Lower leg skin (tissue), 4 donors: ENCODE measurements around the gene LAMP1. TPM values are rescaled to one million over a fixed set of nuclear protein-coding genes. Genes with fewer than 3 reads are reported as not detected.

ENCODE experiments used
- DNase-seq, 2 donors: peaks; one replicate each; pipeline ENCODE4 v3.0.0-alpha.2; 2019; ENCODE audit warnings: low spot score in 2 of 2
- H3K4me3 ChIP-seq: fragments of 200-600 bp; sonication (generic); 2 replicates; pipeline ENCODE4 v1.5.1; 2017; ENCODE audit warnings: mild to moderate bottlenecking, low read depth; ENCODE audit not compliant: poor library complexity, severe bottlenecking
- POLR2A ChIP-seq, 2 donors: fragments of 450-650 bp; IDR thresholded peaks; one replicate each; pipeline ENCODE4 v1.6.1; 2016 to 2017; ENCODE audit warnings: antibody characterized with exemption in 2 of 2, mild to moderate bottlenecking in 1 of 2, moderate library complexity in 1 of 2
- WGBS, 2 donors: methylation state at CpG; one replicate each; pipeline ENCODE4 v1.1.5; 2018; 5-methylcytosine and 5-hydroxymethylcytosine counted together
- intact Hi-C: fragments of 100-400 bp; cut with DNase I; formaldehyde crosslinking; loops from one replicate; pipeline ENCODE4 v1.15.0; 2023; ENCODE audit warnings: low total_unique reads
- total RNA-seq, 4 donors: library from RNA; depleted of rRNA; stranded (reverse); fragments of >200 nt; gene quantifications; one replicate each; pipeline ENCODE4 v1.1.0, GENCODE V29; 2016
- TF ChIP-seq, protein P1 (sequence below), 3 donors: fragments of 450-650 bp; IDR thresholded peaks; one replicate each; pipeline ENCODE4 v1.5.1; 2016; ENCODE audit warnings: antibody characterized with exemption in 3 of 3, mild to moderate bottlenecking in 3 of 3, moderate library complexity in 2 of 3

Gene LAMP1
- total RNA-seq, 4 donors from 2014 or later = 198 to 240 (median 209) TPM

DNA sequence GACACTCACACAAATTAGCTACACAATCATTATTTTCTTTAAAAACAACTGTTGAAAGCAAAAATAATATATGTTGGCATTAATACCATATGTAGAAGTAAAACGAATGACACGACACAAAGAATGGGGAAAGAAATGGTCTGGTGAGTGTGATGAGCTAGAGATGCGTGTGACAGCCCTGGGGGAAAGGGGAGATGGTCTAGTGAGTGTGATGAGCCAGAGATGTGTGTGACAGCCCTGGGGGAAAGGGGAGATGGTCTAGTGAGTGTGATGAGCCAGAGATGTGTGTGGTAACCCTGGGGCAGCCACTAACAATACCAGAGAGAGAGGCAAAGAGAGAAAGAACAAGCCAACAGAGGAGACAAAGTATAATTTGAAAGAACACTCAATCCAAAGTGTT lies 22.3 kb upstream of the LAMP1 start:
- TF ChIP-seq, protein P1, sequence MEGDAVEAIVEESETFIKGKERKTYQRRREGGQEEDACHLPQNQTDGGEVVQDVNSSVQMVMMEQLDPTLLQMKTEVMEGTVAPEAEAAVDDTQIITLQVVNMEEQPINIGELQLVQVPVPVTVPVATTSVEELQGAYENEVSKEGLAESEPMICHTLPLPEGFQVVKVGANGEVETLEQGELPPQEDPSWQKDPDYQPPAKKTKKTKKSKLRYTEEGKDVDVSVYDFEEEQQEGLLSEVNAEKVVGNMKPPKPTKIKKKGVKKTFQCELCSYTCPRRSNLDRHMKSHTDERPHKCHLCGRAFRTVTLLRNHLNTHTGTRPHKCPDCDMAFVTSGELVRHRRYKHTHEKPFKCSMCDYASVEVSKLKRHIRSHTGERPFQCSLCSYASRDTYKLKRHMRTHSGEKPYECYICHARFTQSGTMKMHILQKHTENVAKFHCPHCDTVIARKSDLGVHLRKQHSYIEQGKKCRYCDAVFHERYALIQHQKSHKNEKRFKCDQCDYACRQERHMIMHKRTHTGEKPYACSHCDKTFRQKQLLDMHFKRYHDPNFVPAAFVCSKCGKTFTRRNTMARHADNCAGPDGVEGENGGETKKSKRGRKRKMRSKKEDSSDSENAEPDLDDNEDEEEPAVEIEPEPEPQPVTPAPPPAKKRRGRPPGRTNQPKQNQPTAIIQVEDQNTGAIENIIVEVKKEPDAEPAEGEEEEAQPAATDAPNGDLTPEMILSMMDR (IDR thresholded peaks at IDR 0.05) = no peak
- TF ChIP-seq POLR2A (IDR thresholded peaks at IDR 0.05) = no peak
- 67 to 74% methylated on average over 3 of the region's 3 CpGs for WGBS, 2 donors
- intact Hi-C loops = loop anchor here (10.0 kb wide), 1 partner anchor 120 kb away; no protein-coding TSS in a partner anchor

DNA sequence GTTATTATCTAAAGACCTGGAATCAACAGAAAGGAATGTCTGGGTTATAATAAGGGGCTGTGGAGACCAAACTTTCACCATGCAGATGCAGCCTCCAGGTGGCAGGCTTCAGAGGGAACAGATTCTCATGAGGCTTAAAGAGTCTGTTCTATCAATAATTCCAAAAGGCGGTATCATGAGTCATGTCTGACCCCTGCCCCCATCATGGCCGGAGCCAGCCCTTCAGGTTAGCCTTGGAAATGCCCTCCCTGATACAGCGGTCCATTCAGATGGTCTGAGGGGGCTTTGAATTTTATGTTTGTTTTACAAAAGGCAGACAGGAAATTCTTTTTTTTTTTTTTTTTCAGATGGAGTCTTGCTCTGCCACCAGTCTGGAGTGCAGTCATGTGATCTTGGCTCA lies 21.7 kb upstream of the LAMP1 start:
- intact Hi-C loops = loop anchor here (10.0 kb wide), 1 partner anchor 119 kb away; no protein-coding TSS in a partner anchor
- 8 to 17% methylated on average over 3 of the region's 3 CpGs for WGBS, 2 donors
- DNase-seq = no peak
- TF ChIP-seq, protein P1 (IDR thresholded peaks at IDR 0.05) = no peak
- TF ChIP-seq POLR2A (IDR thresholded peaks at IDR 0.05) = no peak
- H3K4me3 ChIP-seq = no peak overlapping the region

More for the DNA sequence above, 22.3 kb upstream of the LAMP1 start:
- no peak overlapping the region for H3K4me3 ChIP-seq
- no peak for DNase-seq

DNA sequence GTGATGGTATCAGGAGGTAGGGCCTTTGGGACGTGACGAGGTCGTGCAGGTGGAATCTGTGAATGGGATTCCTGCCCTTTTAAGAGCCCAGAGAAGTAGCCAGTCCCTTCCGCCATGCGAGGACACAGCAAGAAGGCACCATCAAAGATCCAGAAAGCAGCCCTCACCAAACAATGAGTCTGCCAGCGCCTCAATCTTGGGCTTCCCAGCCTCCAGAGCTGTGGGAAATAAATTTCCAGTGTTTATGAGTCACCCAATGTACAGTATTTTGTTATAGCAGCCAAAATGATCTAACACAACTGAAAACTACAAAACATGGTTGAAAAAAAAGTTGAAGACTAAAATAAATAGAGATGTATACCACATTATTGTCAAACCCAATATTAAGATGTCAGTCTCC lies 16.9 kb upstream of the LAMP1 start:
- no peak for DNase-seq
- no peak overlapping the region for H3K4me3 ChIP-seq
- TF ChIP-seq, protein P1 (IDR thresholded peaks at IDR 0.05) = no peak
- no peak for TF ChIP-seq POLR2A (IDR thresholded peaks at IDR 0.05)
- intact Hi-C loops = no loop called here
- WGBS, 2 donors = 83 to 93% methylated on average over 6 of the region's 6 CpGs

DNA sequence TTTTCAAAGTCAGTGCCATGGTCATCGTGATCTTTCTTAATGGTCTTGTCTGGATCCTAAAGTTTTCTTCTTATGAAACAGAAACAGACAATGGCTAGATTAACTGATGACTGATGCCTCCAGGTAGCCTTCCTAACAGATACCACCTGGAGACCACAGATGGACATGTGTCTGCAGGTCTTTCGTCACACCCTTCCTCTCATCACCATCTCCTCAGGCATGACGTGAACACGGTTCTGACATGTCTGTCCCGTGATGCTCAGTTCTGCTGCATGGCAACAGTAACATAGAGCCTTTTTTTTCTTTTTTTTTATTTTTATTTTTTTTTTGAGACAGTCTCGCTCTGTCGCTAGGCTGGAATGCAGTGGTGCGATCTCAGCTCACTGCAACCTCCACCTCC lies 13.1 kb upstream of the LAMP1 start:
- no peak overlapping the region for H3K4me3 ChIP-seq
- intact Hi-C loops = no loop called here
- no peak for TF ChIP-seq POLR2A (IDR thresholded peaks at IDR 0.05)
- TF ChIP-seq, protein P1 (IDR thresholded peaks at IDR 0.05) = no peak
- no peak for DNase-seq
- WGBS, 2 donors = 59% methylated on average over 8 of the region's 8 CpGs

DNA sequence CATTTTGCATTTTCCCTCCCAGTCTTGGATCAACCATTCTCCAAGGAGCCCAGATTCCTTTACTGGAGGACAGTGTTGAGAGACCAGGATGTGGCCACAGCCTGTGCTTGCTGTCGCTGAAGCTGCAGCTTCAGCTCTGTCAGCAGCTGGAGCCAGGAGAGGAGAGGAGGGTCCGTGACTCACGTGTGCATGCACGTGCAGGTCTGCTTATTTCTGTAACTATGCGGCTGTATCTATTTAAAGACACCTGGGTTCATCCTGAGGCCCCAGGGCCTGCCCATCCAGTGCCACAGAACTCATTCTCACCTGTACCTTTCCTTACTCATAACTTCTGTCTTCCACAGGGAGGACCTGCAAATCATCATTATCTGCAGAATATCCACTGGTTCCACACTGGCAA lies 8.2 kb upstream of the LAMP1 start:
- intact Hi-C loops = no loop called here
- no peak overlapping the region for H3K4me3 ChIP-seq
- TF ChIP-seq, protein P1 (IDR thresholded peaks at IDR 0.05) = no peak
- no peak for TF ChIP-seq POLR2A (IDR thresholded peaks at IDR 0.05)
- DNase-seq = peak in 1 of 2 donors; percentile 49
- WGBS, 2 donors = 30 to 45% methylated on average over 5 of the region's 5 CpGs

DNA sequence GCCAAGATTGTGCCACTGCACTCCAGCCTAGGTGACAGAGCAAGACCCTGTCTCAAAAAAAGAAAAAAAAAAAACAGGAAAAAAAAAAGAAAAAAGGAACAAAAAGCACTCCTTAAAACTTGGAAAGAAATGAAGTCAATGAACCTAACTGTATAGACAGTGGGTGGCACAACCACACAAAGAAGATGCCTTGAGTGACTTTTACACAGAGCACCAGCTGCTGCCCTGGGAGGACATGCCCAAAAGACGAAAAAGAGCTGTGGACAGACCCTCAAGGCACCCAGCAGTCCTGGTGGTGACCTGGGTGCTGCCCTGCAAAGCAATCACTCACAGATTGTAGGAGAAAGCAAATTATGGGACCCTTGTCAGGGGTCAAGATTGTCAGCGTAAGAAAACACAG lies 5.9 kb upstream of the LAMP1 start:
- TF ChIP-seq POLR2A (IDR thresholded peaks at IDR 0.05) = no peak
- TF ChIP-seq, protein P1 (IDR thresholded peaks at IDR 0.05) = no peak
- WGBS, 2 donors = 58 to 64% methylated on average over 2 of the region's 2 CpGs
- DNase-seq = no peak
- intact Hi-C loops = no loop called here
- no peak overlapping the region for H3K4me3 ChIP-seq
